Right renal cortex interstitium (tissue), 3 donors: ENCODE results near the gene LUZP1. TPM values are rescaled to one million over a fixed set of nuclear protein-coding genes. Genes with fewer than 3 reads are reported as not detected.
"Not testable (repeated sequence)": the region's sequence is repeated elsewhere in the genome, so short reads cannot be mapped to it uniquely, and the experiment has no call there.

Source experiments
- DNase-seq, 3 donors: peaks; one replicate each; pipeline ENCODE4 v3.0.0-alpha.2; 2013; ENCODE audit warnings: low read depth in 3 of 3, low spot score in 2 of 3
- polyA plus RNA-seq, 3 donors: library from polyadenylated mRNA; unstranded; fragments of 120-200 nt; gene quantifications; one replicate each; pipeline ENCODE4 v1.2.1, GENCODE V29; 2013; ENCODE audit not compliant: insufficient read length in 3 of 3

The LUZP1 gene
- polyA plus RNA-seq, 3 donors = 31.1 to 36.4 (median 31.4) TPM

GRCh38 chr1:23188936-23189452 lies 20.3 kb upstream of the LUZP1 start:
- not testable (repeated sequence) for DNase-seq

GRCh38 chr1:23188434-23188884 lies 19.8 kb upstream of the LUZP1 start:
- DNase-seq = no peak

DNA sequence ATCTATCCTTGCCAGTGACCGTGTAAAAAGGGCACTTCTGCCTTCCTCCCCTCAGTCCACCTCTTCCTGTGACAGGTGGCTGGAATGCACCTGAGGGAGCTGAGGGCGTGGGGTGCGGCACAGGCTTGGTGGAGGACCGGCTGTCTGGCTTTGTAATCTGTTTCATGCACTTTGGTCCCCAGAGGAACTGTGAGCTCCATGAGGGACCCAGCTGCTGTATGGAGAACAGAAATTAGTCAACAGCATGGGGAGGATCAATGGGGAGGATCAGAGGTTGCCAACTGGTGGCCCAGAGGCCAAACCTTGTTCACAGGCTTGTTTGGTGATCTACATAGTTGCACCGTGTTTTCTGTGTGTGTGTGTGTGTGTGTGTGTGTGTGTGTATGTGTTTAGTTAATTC lies 19.0 kb upstream of the LUZP1 start:
- no peak for DNase-seq

- DNase-seq = no peak
These were observed 16.7 kb upstream of the LUZP1 start for GRCh38 chr1:23185381-23185780.

GRCh38 chr1:23184212-23184934 lies 15.7 kb upstream of the LUZP1 start:
- DNase-seq = no peak

DNA sequence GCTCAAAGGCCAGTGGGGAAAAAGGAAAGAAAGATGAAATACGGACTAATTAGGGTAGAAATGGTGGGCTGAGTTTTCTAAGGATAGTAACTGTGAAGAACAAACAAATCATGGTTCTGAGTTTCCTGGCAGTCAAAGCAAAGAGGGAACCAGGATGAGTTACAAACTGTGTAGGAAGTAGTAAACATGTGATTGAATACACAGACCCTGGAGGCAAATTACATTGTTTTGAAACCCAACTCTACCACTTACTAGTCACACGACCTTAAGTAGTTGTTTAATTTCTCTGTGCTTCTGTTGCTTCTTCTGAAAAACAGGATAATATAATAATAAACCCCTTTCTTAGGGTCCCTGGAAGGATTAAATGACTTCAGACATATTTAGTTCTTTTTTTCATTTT lies 11.2 kb upstream of the LUZP1 start:
- DNase-seq = no peak

DNA sequence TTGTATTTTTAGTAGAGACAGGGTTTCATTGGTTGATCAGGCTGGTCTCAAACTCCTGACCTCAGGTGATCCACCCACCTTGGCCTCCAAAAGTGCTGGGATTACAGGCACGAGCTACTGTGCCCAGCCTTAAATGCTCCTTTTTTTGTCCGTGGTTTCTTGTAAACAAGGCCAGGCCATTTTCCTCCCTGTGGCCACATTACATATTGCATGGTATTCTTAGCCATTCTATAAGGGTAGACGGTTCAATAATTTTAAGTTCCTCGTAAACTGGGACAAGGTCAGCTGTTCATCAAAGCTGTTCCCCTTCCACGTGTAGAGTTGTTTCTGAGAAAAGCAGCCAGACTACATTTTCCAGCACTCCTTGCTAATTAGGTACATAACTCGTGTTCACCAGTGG lies 10.3 kb upstream of the LUZP1 start:
- no peak for DNase-seq

GRCh38 chr1:23178414-23178813 lies 9.8 kb upstream of the LUZP1 start:
- no peak for DNase-seq

DNA sequence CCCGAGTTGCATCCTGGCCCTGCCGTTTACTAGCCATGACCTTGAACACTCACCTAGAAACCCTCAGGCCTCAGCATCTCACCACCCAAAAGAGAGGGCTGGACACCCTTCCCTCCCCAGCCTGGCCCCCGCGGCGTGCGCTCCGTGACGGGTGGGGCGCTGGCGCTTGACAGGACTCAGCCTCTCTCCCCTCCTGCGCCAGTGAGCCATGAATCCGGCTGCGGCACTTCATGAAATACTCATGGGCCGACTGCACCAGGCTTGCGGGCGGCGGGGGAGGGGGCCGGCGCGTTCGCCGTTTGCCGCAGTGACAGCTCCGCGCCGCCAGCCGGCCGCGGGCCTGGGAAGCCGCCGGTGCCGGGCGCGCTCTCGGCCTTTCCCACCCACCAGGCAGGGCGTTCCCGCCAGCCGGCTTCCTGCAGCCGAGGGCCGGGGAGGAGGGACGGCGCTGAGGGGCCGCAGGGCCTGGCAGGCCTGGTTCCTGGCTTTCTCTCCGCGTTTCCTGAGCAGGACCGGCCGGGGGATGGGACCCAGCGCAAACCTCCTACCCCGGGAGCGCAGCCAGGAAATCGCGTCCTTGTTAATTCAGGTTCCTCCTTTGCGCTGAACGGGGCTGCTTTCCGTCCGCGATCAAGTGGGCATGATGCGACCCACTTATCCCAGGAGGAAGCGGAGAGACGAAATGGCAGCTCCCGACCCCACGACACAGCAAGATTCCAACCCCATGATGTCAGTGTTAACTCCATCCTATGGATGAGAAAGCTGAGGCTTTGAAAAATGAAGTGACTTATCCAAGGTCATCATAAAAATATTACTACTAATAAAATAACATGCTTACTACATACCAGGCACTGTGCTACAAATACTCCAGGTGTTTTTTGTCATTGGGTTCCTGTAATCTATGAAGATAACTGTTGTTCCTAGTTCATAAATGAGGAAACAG lies 9.1 kb upstream of the LUZP1 start:
- DNase-seq = peak in 1 of 3 donors; percentile 63

DNA sequence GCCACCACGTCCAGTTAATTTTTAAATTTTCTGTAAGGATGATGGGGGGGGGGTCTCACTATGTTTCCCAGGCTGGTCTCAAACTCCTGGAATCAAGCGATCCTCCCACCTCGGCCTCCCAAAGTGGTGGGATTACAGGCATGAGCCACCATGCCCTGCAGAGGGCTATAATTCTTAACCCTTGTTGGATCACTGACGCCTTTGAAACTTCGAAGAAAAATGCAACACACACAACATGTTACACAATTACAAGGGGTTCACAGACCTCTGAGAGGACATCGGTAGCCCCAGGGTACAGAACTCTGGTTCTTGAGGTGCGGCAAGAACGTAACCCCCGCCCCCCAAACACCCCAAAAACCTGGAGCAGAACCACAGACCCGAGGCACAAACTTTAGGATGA lies 8.4 kb upstream of the LUZP1 start:
- no peak for DNase-seq

- DNase-seq = no peak
These were observed 5.9 kb upstream of the LUZP1 start for GRCh38 chr1:23174426-23175110.

- no peak for DNase-seq
These were observed 2.6 kb upstream of the LUZP1 start for GRCh38 chr1:23171181-23171755.

DNA sequence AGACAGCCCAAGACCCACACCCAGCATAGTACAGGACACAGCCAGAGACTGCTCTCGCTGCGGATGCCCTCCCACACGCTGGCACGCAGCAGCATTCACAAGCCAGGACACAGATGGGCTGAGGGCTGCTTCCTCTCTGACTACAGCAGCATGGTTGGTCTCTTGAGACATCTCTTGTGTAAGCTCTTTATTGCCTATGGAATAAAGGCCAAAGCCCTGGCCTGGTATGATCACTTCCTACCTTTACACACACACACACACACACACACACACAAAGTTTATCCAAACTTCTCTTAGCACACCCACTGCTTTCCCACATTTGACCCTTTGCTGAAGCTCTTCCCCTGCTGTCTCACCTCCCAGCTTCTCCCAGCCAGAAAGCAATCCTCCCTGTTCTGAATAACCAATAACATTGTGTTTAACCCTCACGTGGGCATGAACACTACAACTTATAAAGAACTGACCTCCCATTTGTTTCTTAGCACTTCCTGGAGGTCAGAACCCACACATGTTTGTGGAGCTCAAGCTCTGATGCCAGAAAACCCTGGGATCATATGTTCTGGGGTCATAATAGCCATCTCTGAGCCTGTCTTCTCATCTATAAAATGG lies 1.2 kb upstream of the LUZP1 start:
- DNase-seq = no peak

- DNase-seq = no peak
These were observed 529 bp upstream of the LUZP1 start for GRCh38 chr1:23169195-23169575.

GRCh38 chr1:23168079-23168444 lies 594 bp downstream of the LUZP1 start:
- DNase-seq = no peak

DNA sequence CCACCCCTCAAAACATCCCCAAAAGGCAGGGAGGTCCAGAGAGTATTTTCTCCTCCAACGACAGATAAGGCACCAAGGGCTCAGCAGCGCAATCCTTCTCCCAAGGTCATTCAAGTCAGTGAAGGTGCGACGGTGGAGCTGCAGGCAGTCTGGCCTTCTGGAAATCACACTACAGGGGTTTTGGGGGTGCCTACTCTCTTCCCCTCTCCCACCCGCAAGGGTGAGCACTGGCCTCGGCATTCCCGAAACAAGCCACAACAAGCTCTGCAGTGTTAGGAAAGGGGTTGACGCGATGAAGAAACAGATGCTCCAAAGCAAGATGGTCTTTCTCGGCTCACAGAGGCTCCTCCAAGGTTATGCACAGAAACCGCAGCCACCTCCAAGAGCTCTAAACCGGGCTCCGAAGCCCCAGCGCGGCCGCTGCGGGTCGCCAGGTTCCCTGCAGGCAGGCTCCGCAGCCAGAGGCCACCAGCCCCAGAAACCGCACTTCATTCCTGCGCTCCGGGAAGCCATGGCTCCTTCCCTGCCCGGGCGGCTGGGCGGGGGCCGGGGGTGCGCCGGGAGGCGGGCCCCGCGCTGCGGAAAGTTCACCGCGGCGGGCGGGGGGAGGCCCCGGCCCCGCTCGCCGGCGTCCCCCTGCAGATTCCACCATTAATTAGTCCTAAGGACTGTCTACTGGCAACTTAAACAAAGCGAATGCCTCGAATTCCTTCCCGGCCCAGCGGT lies 1.1 kb downstream of the LUZP1 start:
- DNase-seq = peak in 1 of 3 donors; percentile 32

DNA sequence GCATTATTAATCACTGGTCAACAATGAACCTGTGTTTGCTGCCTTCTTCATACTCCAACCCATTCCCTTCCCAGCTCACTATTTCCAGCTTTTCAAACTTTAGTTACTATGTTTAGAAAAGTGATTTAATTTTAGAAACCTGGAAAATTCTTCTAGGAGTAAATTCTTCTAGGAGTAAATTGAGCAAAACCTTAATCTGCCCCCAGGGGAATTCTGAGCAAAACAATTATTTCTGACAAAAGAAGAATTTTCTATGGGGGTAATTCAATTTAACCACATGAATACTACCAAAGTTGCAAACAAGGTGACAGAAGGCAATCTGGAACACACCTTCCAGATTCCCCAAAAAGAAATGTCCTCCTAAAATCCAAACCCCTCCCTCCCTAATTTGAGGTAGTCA lies 1.8 kb downstream of the LUZP1 start:
- DNase-seq = no peak

DNA sequence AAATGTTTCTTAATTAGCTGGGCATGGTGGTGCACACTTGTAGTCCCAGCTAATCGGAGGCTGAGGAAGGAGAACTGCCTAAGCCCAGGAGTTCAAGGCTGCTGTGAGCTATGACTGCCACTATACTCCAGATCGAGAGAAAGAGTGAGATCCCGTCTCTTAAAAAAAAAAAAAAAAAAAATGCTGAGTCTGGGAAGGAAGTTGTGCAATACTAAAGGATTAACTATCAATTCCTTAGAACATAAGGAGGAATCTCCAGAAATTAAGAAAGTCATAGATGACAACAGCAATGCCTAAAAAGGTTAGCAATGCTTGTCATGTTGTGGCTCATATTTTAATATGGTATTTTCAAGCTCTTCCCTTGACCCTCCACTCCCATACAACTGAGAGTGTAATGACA lies 5.3 kb downstream of the LUZP1 start:
- no peak for DNase-seq

GRCh38 chr1:23159963-23160877 lies 8.4 kb downstream of the LUZP1 start:
- no peak for DNase-seq
